HG03575 (cell line): Measurements from ENCODE around the gene NEU3.
"Not testable (repeated sequence)": the region's sequence is repeated elsewhere in the genome, so short reads cannot be mapped to it uniquely, and the experiment has no call there.

Source experiments
- ATAC-seq: cut with Tn5 transposase; IDR thresholded peaks from one replicate; pipeline ENCODE4 v1.9.1; 2021; ENCODE audit not compliant: unreplicated experiment, insufficient number of reproducible peaks, low FRiP score; ENCODE audit errors: extremely low read depth

NEU3 gene

GRCh38 chr11:75024068-75024449 lies 35.3 kb downstream of the NEU3 start:
- no peak for ATAC-seq

DNA sequence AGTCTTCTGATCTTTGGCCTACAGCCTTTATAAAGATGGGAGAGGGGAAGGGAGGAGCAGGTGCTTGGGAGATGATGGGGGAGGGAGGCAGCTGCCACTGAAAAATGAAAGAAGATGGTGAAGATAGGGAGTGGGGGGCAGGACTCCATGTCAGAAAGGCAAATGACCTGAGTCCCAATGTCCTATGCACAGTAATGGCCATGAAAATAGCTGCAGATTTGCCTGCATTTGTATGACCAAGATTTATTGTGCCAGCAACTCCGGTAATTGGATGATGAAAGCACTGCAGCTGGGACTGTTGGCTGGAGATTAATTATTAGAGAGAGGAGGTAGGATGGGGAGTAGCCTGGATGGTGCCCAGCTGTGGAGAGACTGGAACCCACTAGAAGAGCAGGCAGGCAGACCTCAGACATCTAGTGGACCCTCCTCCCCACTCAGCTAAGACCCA lies 36.1 kb downstream of the NEU3 start:
- ATAC-seq = no peak

DNA sequence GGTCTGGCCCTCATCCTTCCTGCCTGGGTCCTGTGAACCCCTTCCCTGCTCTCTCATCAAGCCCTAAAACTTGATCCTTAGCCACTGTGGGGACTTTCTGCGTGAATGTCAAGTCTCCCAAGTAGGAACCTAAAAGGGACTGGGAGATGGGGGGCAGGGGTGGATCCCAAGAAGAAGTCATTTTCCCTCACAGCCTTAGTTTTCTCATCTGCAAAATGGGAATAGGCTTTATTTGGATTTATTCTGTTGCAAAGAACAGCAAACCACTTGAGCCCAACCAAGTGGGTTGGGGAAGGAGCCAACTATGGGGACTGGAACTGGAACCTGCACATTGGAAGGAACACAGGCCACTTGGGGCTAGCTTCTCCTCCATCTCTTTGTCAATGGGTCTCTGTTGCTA lies 36.8 kb downstream of the NEU3 start:
- no peak for ATAC-seq

- no peak for ATAC-seq
Observed at GRCh38 chr11:75028321-75028720, 39.6 kb downstream of the NEU3 start.

DNA sequence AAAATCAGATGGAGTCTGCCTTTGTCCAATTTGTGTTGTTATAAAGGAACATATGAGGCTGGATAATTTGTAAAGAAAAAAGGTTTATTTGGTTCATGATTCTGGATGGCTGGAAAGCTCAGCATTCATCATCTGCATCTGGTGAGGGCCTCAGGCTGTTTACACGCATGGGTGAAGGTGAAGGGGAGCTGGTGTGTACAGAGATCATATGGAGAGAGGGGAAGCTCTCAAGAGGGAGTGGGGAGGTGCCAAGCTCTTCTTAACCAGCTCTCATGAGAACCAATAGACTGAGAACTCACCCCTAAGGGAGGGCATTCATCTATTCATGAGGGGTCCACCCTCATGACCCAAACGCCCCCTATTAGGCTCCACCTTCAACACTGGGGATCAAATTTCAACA lies 40.0 kb downstream of the NEU3 start:
- no peak for ATAC-seq

GRCh38 chr11:75029836-75030631 lies 41.3 kb downstream of the NEU3 start:
- no peak for ATAC-seq

GRCh38 chr11:75031224-75031753 lies 42.6 kb downstream of the NEU3 start:
- no peak for ATAC-seq

- no peak for ATAC-seq
Observed at GRCh38 chr11:75031771-75032549, 43.2 kb downstream of the NEU3 start.

- no peak for ATAC-seq
Observed at GRCh38 chr11:75032550-75032935, 43.8 kb downstream of the NEU3 start.

GRCh38 chr11:75033916-75034315 lies 45.2 kb downstream of the NEU3 start:
- ATAC-seq = no peak

GRCh38 chr11:75035256-75035655 lies 46.5 kb downstream of the NEU3 start:
- no peak for ATAC-seq

DNA sequence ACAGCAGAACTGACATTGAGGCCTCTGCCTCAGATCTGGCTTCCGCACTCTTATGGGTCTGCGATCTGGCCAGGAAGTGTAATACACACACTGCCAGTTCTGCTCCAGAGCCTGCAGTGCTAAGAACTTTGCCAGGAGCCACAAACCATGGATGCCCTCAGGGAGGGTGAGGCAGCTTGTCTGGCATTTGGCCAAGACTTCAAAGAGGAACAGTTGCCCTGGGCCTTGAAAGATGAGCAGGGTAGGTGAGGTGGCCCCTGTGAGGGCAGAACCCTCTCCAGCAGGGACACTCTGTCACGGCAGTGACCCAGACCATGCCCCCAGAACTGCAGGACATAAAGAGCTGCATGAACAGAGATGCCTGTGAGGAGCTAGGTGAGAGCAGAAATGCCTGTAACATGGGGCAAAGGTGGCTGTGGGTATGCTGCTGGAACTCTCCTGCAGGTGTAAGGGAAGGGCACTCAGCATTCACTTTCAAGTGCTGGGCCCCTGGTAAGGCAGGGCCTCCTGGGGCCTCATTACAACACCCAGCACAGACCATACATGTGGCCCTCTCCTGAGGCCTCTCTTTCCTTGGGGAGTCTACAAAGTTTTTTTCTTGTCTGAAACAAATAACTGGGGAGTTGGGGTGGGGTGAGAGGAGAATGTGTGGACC lies 47.3 kb downstream of the NEU3 start:
- no peak for ATAC-seq

- no peak for ATAC-seq
Observed at GRCh38 chr11:75040167-75040770, 51.5 kb downstream of the NEU3 start.

GRCh38 chr11:75041263-75041662 lies 52.5 kb downstream of the NEU3 start:
- ATAC-seq = no peak

GRCh38 chr11:75041821-75042220 lies 53.1 kb downstream of the NEU3 start:
- not testable (repeated sequence) for ATAC-seq

- not testable (repeated sequence) for ATAC-seq
Observed at GRCh38 chr11:75044381-75045170, 55.8 kb downstream of the NEU3 start.

- not testable (repeated sequence) for ATAC-seq
Observed at GRCh38 chr11:75046668-75047067, 57.9 kb downstream of the NEU3 start.

DNA sequence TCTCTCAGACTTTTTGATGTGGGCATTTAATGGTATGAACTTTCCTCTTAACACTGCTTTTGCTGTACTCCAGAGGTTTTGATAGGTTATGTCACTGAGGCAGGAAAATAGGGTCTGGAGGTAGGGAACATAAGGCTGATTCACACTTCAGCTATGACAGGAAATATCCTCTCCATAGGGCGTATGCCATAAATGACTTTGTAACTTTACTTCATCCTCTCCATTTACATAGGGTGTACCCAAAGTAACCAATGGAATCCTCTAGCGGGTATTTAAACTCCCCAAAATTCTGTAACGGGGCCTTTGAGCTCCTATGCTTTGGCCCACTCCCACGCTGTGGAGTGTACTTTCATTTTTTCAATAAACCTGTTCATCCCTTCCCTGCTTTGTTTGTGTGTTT lies 58.5 kb downstream of the NEU3 start:
- ATAC-seq = no peak
